HG03139 (cell line): Measurements from ENCODE around the gene GPR137.

Experiments
- ATAC-seq: cut with Tn5 transposase; IDR thresholded peaks from one replicate; pipeline ENCODE4 v1.9.1; 2021; ENCODE audit not compliant: unreplicated experiment

Gene GPR137

GRCh38 chr11:64284048-64284961 is 1.3 kb upstream of the GPR137 start, which contains the start of gene BAD:
TSS of gene BAD (minus strand) at chr11:64284665. CDS start at chr11:64284368, 297 bp downstream.
- peak; percentile 60 for ATAC-seq

- ATAC-seq = no peak
Measured at GRCh38 chr11:64285885-64286800, 495 bp downstream of the GPR137 start.

DNA sequence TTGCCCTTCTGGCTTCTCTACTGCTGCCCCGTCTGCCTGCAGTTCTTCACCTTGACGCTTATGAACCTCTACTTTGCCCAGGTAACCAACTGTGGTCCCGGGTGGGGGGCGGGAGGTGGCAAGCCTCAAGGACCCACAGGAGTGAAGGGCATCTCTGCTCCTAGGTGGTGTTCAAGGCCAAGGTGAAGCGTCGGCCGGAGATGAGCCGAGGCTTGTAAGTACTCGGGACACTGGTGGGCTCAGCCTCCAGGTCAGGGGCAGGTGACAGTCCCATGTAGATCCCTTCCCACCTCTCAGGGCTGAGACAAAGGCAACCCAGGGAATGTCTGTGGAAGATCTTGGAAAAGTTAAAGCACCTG is 1.1 kb downstream of the GPR137 start:
- no peak for ATAC-seq

DNA sequence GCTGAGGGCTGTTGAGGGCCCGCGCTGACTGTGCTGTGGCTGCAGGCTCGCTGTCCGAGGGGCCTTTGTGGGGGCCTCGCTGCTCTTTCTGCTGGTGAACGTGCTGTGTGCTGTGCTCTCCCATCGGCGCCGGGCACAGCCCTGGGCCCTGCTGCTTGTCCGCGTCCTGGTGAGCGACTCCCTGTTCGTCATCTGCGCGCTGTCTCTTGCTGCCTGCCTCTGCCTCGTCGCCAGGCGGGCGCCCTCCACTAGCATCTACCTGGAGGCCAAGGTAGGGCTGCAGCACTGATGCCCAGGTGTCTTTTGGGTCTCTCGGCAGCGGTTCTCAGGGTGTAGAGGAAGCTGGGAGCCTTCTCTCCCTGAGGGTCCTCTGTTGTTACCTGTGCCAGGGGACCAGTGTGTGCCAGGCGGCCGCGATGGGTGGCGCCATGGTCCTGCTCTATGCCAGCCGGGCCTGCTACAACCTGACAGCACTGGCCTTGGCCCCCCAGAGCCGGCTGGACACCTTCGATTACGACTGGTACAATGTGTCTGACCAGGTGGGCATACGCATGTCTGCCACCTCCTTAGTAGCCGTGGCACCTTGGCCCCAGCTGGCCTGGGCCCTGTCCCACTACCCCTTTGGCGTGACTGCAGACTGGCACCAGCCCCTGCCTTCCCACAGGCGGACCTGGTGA is 2.2 kb downstream of the GPR137 start:
- no peak for ATAC-seq

DNA sequence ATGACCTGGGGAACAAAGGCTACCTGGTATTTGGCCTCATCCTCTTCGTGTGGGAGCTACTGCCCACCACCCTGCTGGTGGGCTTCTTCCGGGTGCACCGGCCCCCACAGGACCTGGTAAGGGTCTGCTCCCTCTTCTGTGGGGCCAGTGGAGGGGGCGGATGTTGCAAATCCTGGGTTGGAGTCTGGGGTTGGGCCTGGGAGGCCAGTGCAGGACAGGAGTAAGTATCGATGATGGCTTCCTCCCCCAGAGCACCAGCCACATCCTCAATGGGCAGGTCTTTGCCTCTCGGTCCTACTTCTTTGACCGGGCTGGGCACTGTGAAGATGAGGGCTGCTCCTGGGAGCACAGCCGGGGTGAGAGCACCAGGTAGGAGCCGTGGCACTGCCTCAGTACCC is 2.7 kb downstream of the GPR137 start:
- no peak for ATAC-seq

DNA sequence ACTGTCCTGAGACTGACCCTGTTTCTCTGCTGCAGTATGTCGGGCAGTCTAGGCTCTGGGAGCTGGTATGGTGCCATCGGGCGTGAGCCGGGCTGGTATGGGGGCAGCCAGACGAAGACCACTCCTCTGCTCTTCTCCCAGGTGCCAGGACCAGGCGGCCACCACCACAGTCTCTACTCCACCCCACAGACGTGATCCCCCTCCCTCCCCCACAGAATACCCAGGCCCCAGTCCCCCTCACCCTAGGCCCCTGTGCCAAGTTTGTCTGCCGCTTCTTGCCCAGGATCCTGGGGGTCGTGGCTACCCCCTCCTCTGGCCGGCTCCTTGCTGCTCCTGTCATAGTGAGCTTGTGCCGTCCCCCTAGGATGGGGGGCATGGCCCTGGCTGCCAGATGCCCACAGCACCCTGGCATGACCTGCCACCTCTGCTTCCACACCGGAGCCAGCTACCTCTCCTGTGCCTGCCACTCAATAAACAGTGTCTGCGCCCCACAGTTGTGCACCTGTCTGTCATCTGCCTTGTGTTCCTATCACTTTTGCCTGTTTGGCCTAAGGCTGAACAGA is 3.4 kb downstream of the GPR137 start:
- no peak for ATAC-seq

DNA sequence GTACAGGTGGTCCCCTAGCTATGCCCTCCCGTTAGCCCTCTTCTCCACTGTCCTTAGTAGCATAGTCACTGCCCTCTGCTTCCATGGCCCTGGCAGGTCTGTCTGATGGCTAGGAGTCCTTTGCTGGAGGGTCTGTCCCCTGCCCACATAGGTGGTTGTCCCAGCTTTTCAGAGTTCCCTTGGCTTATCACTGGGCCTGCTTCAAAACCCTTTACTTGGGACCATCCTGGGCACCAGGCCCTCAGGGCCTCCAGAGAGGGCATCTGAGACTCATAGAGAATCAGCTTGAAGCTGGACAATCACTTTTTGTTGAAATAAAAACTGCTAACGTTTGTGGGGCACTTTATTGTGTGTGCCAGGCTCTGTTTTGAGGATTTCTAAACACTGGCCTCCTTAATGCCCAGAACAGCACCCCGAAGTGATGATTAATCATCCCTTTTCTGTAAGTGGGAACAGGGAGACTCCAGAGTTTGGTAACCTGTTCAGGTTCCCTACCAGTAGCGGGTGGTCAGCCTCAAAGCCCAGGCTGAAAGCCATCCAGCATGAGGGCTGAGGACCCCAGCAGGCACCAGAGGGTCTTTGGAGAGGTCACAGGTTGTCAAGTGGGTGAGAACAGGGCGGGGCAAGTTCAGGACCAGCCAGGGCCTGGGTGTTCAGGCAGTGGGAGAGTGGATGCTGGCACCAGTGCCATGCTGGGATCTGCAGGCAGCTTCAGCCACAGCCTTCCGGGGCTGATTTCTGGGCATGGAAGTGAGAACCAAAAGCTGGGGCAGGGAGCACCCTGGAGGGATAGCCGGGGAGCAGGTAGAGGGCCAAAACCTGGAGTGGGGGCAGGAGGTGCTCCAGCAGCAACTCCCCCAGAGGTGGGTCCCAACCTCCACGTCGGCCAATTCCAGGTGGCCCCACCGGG is 5.0 kb downstream of the GPR137 start:
- no peak for ATAC-seq

DNA sequence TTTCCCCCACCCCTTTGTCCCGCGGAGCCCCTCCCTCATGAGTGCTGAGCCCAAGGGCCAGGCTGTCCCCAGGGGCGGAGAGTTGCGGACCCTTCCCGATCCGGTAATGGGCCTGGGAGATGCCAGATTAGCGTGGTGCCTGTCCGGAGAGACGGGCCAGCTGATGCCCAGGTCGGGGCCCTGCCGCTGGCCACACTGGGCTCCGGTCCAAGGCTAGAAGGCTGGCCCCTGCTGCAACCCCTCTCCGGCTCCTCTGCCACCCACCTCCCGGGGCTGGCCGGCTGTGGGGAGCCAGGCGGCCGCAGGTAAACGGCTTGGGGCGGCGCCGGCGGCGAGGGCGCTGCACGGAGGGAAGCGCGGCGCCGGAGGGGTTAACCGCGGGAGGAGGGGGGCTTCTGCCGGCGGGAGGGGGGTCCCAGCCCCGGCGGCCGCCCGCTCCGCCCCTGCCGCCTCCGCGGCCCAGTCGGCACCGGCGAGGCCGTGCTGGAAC is 5.7 kb downstream of the GPR137 start, which contains the start of gene KCNK4:
Gene KCNK4 (plus strand): TSS at position 41 of the 490 bp plus-strand sequence. CDS start 1,717 bp downstream, outside the sequence.
- ATAC-seq = no peak

DNA sequence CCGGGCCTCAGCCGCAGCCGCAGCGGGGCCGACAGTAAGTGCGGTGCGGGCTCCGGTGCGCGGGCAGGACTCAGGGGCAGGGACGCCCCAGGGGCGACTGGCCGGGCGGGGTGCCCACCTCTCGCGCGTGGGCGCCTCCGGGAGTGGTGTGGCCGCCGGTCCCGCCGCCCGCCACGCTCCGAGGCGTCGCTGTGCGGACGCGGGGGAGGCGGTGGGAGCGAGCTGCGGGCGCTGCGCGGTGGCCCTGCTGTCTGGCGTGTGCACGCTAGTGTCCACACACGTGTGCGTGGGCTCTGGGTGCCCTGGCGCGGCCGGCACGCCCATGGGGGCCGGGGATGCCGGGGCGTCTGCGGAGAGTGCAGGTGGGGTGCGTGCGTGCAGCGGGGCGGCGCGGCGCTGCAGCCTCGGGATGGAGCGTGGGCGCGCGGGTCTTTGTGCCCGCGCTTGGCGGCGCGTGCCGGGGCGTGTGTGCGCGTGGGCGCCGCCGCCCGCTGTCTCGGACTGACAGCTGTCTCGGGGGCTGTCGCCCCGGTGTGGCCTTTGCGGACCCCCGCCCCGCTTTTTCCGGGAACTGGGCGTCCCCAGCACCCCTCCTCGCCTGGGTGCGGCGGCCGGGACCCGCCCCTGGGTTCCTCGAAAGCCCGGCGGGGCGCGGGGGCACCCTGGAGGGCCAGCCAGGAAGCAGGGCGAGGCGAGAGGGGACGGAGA is 6.3 kb downstream of the GPR137 start:
- no peak for ATAC-seq

GRCh38 chr11:64292460-64293254 is 7.0 kb downstream of the GPR137 start:
- ATAC-seq = no peak

DNA sequence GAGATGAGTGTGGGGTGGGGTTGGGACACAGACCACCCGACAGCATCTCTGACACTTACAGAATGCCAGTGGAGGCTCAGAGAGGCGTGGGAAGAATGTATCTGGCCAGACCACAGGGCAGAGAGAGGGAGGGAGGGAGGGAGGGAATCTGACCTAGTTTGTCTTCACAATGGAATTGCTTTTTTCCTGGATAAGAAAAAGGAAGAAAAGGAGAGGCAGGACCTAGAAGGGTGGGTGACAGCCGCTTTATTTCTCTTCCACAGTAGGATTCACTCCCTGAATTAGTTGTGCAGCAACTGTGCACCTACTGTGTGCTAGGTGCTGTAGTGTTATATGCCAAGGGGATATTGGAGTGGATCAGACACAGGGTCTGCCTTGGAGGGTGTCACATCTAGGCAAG is 9.1 kb downstream of the GPR137 start:
- ATAC-seq = no peak

- ATAC-seq = no peak
Measured at GRCh38 chr11:64295760-64296159, 10.1 kb downstream of the GPR137 start.

DNA sequence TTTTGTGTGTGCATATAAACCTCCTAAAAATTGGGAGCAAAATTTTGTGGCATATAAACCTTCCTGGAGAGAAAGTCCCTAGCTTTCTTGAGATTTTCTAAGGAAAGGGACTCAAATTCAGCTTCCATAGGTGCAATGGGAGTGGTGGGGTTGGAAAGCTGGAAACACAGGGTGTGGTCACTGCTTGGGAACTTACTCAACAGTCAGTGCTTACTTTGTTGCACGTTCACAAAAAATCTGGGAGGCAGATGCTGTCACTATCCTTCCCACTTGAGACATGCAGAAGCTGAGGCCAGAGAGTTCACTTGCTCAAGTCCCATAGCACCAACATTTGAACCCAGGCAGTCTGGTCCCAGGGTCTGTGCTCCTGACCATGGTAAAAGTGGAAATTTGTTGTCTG is 10.6 kb downstream of the GPR137 start:
- no peak for ATAC-seq

DNA sequence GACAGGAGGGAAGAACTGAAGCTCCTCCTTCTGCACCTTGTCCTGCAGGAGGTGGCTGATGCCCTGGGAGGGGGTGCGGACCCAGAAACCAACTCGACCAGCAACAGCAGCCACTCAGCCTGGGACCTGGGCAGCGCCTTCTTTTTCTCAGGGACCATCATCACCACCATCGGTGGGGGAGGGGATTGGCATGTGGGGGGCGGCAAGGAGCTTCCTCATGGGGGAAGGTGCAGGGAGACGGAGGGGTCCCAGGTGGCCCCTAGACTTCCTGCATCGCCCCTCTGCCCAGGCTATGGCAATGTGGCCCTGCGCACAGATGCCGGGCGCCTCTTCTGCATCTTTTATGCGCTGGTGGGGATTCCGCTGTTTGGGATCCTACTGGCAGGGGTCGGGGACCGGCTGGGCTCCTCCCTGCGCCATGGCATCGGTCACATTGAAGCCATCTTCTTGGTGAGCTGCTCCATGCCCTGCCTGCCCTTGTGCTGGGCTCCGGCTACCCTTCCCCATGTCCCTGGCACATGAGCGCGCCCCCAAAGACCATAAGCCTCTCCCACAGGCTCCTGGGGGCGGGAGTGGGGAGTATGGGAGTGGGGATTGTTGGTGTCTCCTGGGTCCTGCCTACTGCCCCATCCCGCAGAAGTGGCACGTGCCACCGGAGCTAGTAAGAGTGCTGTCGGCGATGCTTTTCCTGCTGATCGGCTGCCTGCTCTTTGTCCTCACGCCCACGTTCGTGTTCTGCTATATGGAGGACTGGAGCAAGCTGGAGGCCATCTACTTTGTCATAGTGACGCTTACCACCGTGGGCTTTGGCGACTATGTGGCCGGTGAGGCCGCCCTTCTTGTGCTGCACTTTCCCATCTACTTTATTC is 11.4 kb downstream of the GPR137 start:
- no peak for ATAC-seq

- no peak for ATAC-seq
Measured at GRCh38 chr11:64297699-64298358, 12.2 kb downstream of the GPR137 start.

GRCh38 chr11:64298966-64299846 is 13.6 kb downstream of the GPR137 start:
- ATAC-seq = no peak
